GM18511 (cell line): Measurements from ENCODE around the gene FRMPD2.

Source experiments
- ATAC-seq: cut with Tn5 transposase; IDR thresholded peaks from one replicate; pipeline ENCODE4 v1.9.1; 2021; ENCODE audit warnings: mild to moderate bottlenecking, moderate library complexity; ENCODE audit not compliant: unreplicated experiment

The FRMPD2 gene

GRCh38 chr10:48274636-48275035, at the start of gene FRMPD2:
FRMPD2 (minus strand) TSS chr10:48274696; CDS start chr10:48274567, 129 bp downstream.
- ATAC-seq, result no peak

GRCh38 chr10:48322017-48322416, 47.5 kb upstream of the FRMPD2 start:
- ATAC-seq, result no peak

GRCh38 chr10:48317321-48317990, 43.0 kb upstream of the FRMPD2 start:
- no peak for ATAC-seq

GRCh38 chr10:48316236-48316635, 41.7 kb upstream of the FRMPD2 start:
- ATAC-seq, result no peak

GRCh38 chr10:48314107-48314506, 39.6 kb upstream of the FRMPD2 start:
- ATAC-seq, result no peak

GRCh38 chr10:48309711-48310226, 35.3 kb upstream of the FRMPD2 start:
- ATAC-seq, result no peak

- no peak for ATAC-seq
Measured at GRCh38 chr10:48307711-48308018, 33.2 kb upstream of the FRMPD2 start.

- peak; percentile 46 for ATAC-seq
Measured at GRCh38 chr10:48306870-48307710, 32.6 kb upstream of the FRMPD2 start.

- peak; percentile 84 for ATAC-seq
Measured at GRCh38 chr10:48306265-48306869, 31.9 kb upstream of the FRMPD2 start, which contains the start of gene MAPK8. MAPK8 (plus strand) TSS chr10:48306677; CDS start chr10:48401661, 94,984 bp downstream.

- ATAC-seq, result no peak
Measured at GRCh38 chr10:48305905-48306264, 31.4 kb upstream of the FRMPD2 start.

- ATAC-seq, result no peak
Measured at GRCh38 chr10:48302515-48303476, 28.3 kb upstream of the FRMPD2 start.

GRCh38 chr10:48300556-48300955, 26.1 kb upstream of the FRMPD2 start:
- no peak for ATAC-seq

GRCh38 chr10:48299692-48300091, 25.2 kb upstream of the FRMPD2 start:
- ATAC-seq, result no peak

GRCh38 chr10:48299066-48299465, 24.6 kb upstream of the FRMPD2 start:
- ATAC-seq, result no peak

GRCh38 chr10:48296576-48297098, 22.1 kb upstream of the FRMPD2 start:
- no peak for ATAC-seq

GRCh38 chr10:48294431-48294830, 19.9 kb upstream of the FRMPD2 start:
- no peak for ATAC-seq

GRCh38 chr10:48292616-48293015, 18.1 kb upstream of the FRMPD2 start:
- ATAC-seq, result no peak

- ATAC-seq, result no peak
Measured at GRCh38 chr10:48291190-48291589, 16.7 kb upstream of the FRMPD2 start.

GRCh38 chr10:48290286-48290685, 15.8 kb upstream of the FRMPD2 start:
- ATAC-seq, result no peak

- ATAC-seq, result no peak
Measured at GRCh38 chr10:48289501-48290238, 15.2 kb upstream of the FRMPD2 start.
